K562 (cell line): Measurements from ENCODE around the gene DIRAS3.

ENCODE experiments used
- ARNT ChIP-seq, 2 experiments: fragments of 450-650 bp; IDR thresholded peaks; 2 replicates each; pipeline ENCODE4 v1.6.1; 2016; ENCODE audit warnings: mild to moderate bottlenecking in 1 of 2
- CTCF ChIP-seq, 3 experiments: IDR thresholded peaks in 2 of 3; conservative IDR thresholded peaks in 1 of 3; 2 replicates each; pipeline ENCODE4 v1.5.1; 2011 to 2012; ENCODE audit warnings: low read length in 3 of 3, mild to moderate bottlenecking in 3 of 3, control low read depth in 2 of 3, improper control_type of control experiment in 1 of 3, inconsistent platforms in 1 of 3, low read depth in 1 of 3, mixed read lengths in 1 of 3, moderate library complexity in 1 of 3; ENCODE audit not compliant: insufficient read depth in 2 of 3
- ELF4 ChIP-seq: fragments of 450-650 bp; formaldehyde crosslinking; IDR thresholded peaks from 2 replicates; pipeline ENCODE4 v1.4.0; 2022; ENCODE audit warnings: missing genetic modification characterization
- ETV1 ChIP-seq: fragments of 450-650 bp; conservative IDR thresholded peaks from 2 replicates; pipeline ENCODE4 v1.6.1; 2016; ENCODE audit warnings: missing genetic modification characterization, control low read depth, low read depth, missing compliant biosample characterization
- POLR2AphosphoS5 ChIP-seq: IDR thresholded peaks from 2 replicates; pipeline ENCODE4 v1.6.1; 2011; ENCODE audit warnings: mild to moderate bottlenecking, low read depth, low read length, moderate library complexity; ENCODE audit not compliant: control insufficient read depth, insufficient read depth
- SMC3 ChIP-seq: conservative IDR thresholded peaks from 2 replicates; pipeline ENCODE4 v1.6.1; 2011; ENCODE audit warnings: low read depth, low read length, improper control_type of control experiment; ENCODE audit not compliant: insufficient read depth
- ZBED1 ChIP-seq: IDR thresholded peaks from 2 replicates; pipeline ENCODE4 v1.6.1; 2014

GRCh38 chr1:68083686-68084085, 33.3 kb upstream of the DIRAS3 start:
- TF ChIP-seq SMC3 (no peak), ZBED1 (no peak), CTCF (IDR thresholded peaks at IDR 0.05 in 2 of 3, conservative IDR thresholded peaks at IDR 0.05 in 1 of 3; ENCODE audit: insufficient read depth in 2 of 3, low read depth in 1 of 3, low read length in 3 of 3) (no peak), POLR2AphosphoS5 (no peak), ETV1 (tag) (no peak), ARNT (IDR thresholded peaks at IDR 0.05) (no peak), ELF4 (CRISPR knock-in tag) (no peak)
